ENCODE results near the gene IL4R.

The IL4R gene

DNA sequence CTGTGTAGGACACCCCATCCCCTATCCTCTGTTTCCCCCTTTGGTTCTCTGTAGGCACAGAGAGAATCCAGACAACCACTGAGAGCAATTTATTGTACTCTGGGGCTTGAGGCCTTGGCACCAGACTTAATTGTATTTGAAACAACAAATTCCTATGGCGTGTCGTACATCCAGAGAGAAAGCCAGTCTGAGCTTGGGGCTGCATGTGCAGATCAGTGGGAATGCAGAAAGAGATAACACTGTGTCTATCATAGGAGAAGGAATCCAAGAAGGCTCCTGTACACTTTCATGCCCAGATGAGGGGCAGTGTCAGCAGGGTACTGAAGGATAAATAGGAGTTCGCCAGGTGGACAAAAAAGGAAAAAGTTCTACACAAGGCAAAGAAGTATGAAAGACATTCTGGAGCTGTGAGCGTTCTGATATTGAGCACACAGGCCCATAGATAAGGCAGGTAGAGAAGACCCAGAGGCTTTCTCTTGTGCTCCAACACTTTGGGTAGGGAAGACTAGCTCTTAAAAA, 22.0 kb upstream of the IL4R start:
- Histone ChIP-seq H4K91ac (ENCODE audit: low read depth, low read length, poor library complexity) (no peak overlapping the region), H4K8ac (ENCODE audit: low read depth, low read length) (no peak overlapping the region), H3K9ac (ENCODE audit: low read depth, low read length, poor library complexity) (no peak overlapping the region), H2AK5ac (ENCODE audit: low read depth, low read length) (no peak overlapping the region), H3K79me1 (ENCODE audit: low read depth, low read length) (no peaks in the 10 kb centered on the region), H2BK5ac (ENCODE audit: low read length) (no peak overlapping the region), H3K4ac (ENCODE audit: low read length) (no peak overlapping the region), H3K9me3 (replicated peaks in 1 of 2; ENCODE audit: control insufficient read depth in 2 of 2, insufficient read depth in 1 of 2, low read depth in 1 of 2, low read length in 2 of 2) (no peaks in the 10 kb centered on the region), H3K4me1 (ENCODE audit: control insufficient read depth in 2 of 2, insufficient read depth in 1 of 2, low read depth in 1 of 2, low read length in 2 of 2) (no peaks in the 10 kb centered on the region), H3K14ac (ENCODE audit: low read length) (peak overlapping the region; percentile 32), H2AFZ (ENCODE audit: low read length) (no peak overlapping the region), H3K36me3 (replicated peaks in 1 of 2; ENCODE audit: control insufficient read depth in 2 of 2, insufficient read depth in 2 of 2, low read length in 2 of 2) (no peaks in the 10 kb centered on the region), H3K23ac (ENCODE audit: low read depth, low read length, poor library complexity) (no peak overlapping the region), H2BK15ac (ENCODE audit: low read length) (no peak overlapping the region), H2BK12ac (ENCODE audit: low read length) (no peak overlapping the region), H3K18ac (ENCODE audit: low read length) (no peak overlapping the region), H2BK120ac (ENCODE audit: low read depth, low read length) (no peak overlapping the region), H3K27ac (replicated peaks; ENCODE audit: low read length) (no peak overlapping the region), H3K27me3 (ENCODE audit: control insufficient read depth in 3 of 3, insufficient read depth in 3 of 3, low read depth in 1 of 3, low read length in 3 of 3) (peaks cover 0 to 5% (median 0%) of the 10 kb centered on the region in 3 experiments), H3K4me3 (ENCODE audit: low read length in 2 of 2) (no peak overlapping the region), H3K4me2 (ENCODE audit: insufficient read depth, low read length, poor library complexity, severe bottlenecking) (no peak overlapping the region)
- no CpG with 5 or more reads among the region's 4 CpGs for WGBS, 2 donors (ENCODE audit: extremely low coverage in 2 of 2, insufficient read length in 2 of 2, insufficient replicate concordance in 1 of 2)
- no peak for DNase-seq (ENCODE audit: low spot score)

DNA sequence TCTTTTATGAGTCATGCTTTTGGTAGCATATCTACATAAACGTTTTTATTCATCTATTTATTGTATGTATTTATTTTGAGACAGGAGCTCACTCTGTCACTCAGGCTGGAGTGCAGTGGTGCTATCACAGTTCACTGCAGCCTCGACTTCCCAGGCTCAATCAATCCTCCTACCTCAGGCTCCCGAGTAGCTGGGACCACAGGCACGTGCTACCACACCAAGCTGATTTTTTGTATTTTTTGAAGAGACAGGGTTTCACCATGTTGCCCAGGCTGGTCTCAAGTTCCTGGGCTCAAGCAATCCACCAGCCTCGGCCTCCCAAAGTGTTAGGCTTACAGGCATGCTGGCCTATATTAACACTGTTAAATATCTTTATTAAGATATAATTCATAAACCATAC, 20.4 kb upstream of the IL4R start:
- no peak overlapping the region for H2AFZ ChIP-seq (ENCODE audit: low read length)
- H3K23ac ChIP-seq (ENCODE audit: low read depth, low read length, poor library complexity) = no peak overlapping the region
- no peaks in the 10 kb centered on the region for H3K36me3 ChIP-seq (replicated peaks in 1 of 2; ENCODE audit: control insufficient read depth in 2 of 2, insufficient read depth in 2 of 2, low read length in 2 of 2)
- H3K27ac ChIP-seq (replicated peaks; ENCODE audit: low read length) = no peak overlapping the region
- no peaks in the 10 kb centered on the region for H3K79me1 ChIP-seq (ENCODE audit: low read depth, low read length)
- H2BK12ac ChIP-seq (ENCODE audit: low read length) = no peak overlapping the region
- no peak overlapping the region for H2BK15ac ChIP-seq (ENCODE audit: low read length)
- H3K27me3 ChIP-seq (ENCODE audit: control insufficient read depth in 3 of 3, insufficient read depth in 3 of 3, low read depth in 1 of 3, low read length in 3 of 3) = peaks cover 0 to 5% (median 0%) of the 10 kb centered on the region in 3 experiments
- no peak overlapping the region for H3K9ac ChIP-seq (ENCODE audit: low read depth, low read length, poor library complexity)
- H3K14ac ChIP-seq (ENCODE audit: low read length) = no peak overlapping the region
- H3K9me3 ChIP-seq (replicated peaks in 1 of 2; ENCODE audit: control insufficient read depth in 2 of 2, insufficient read depth in 1 of 2, low read depth in 1 of 2, low read length in 2 of 2) = no peaks in the 10 kb centered on the region
- H3K4me1 ChIP-seq (ENCODE audit: control insufficient read depth in 2 of 2, insufficient read depth in 1 of 2, low read depth in 1 of 2, low read length in 2 of 2) = no peaks in the 10 kb centered on the region
- H3K4me3 ChIP-seq (ENCODE audit: low read length in 2 of 2) = no peak overlapping the region
- no peak overlapping the region for H2AK5ac ChIP-seq (ENCODE audit: low read depth, low read length)
- H4K8ac ChIP-seq (ENCODE audit: low read depth, low read length) = no peak overlapping the region
- H3K18ac ChIP-seq (ENCODE audit: low read length) = no peak overlapping the region
- H3K4ac ChIP-seq (ENCODE audit: low read length) = no peak overlapping the region
- no peak overlapping the region for H4K91ac ChIP-seq (ENCODE audit: low read depth, low read length, poor library complexity)
- no peak overlapping the region for H3K4me2 ChIP-seq (ENCODE audit: insufficient read depth, low read length, poor library complexity, severe bottlenecking)
- no peak for DNase-seq (ENCODE audit: low spot score)
- no peak overlapping the region for H2BK120ac ChIP-seq (ENCODE audit: low read depth, low read length)
- no peak overlapping the region for H2BK5ac ChIP-seq (ENCODE audit: low read length)
- no CpG with 5 or more reads among the region's 5 CpGs for WGBS, 2 donors (ENCODE audit: extremely low coverage in 2 of 2, insufficient read length in 2 of 2, insufficient replicate concordance in 1 of 2)

DNA sequence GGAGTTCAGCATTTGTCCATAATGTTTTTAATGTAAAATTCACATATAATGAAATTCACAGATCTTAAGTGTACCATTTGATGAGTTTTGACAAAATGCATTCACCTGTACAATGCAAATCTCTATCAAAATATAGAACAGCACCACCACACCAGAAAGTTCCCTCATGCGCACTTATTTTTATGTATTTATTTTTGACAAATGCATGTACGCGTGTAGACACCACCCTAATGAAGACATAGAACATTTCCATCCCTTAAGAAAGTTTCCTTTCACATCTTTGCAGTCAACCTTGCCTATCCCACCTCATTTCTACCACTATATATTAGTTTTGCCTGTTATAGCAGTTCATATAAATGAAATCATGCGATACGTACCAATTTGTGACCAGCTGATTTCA, 15.6 kb upstream of the IL4R start:
- Histone ChIP-seq H3K36me3 (replicated peaks in 1 of 2; ENCODE audit: control insufficient read depth in 2 of 2, insufficient read depth in 2 of 2, low read length in 2 of 2) (no peaks in the 10 kb centered on the region), H3K4me1 (ENCODE audit: control insufficient read depth in 2 of 2, insufficient read depth in 1 of 2, low read depth in 1 of 2, low read length in 2 of 2) (no peaks in the 10 kb centered on the region), H4K8ac (ENCODE audit: low read depth, low read length) (no peak overlapping the region), H3K9me3 (replicated peaks in 1 of 2; ENCODE audit: control insufficient read depth in 2 of 2, insufficient read depth in 1 of 2, low read depth in 1 of 2, low read length in 2 of 2) (no peaks in the 10 kb centered on the region), H3K4ac (ENCODE audit: low read length) (no peak overlapping the region), H2AK5ac (ENCODE audit: low read depth, low read length) (no peak overlapping the region), H3K4me3 (ENCODE audit: low read length in 2 of 2) (no peak overlapping the region), H2BK15ac (ENCODE audit: low read length) (no peak overlapping the region), H3K14ac (ENCODE audit: low read length) (no peak overlapping the region), H3K27me3 (ENCODE audit: control insufficient read depth in 3 of 3, insufficient read depth in 3 of 3, low read depth in 1 of 3, low read length in 3 of 3) (no peaks in the 10 kb centered on the region), H3K79me1 (ENCODE audit: low read depth, low read length) (no peaks in the 10 kb centered on the region), H2BK120ac (ENCODE audit: low read depth, low read length) (no peak overlapping the region), H3K27ac (replicated peaks; ENCODE audit: low read length) (no peak overlapping the region), H3K23ac (ENCODE audit: low read depth, low read length, poor library complexity) (no peak overlapping the region), H3K18ac (ENCODE audit: low read length) (no peak overlapping the region), H2BK12ac (ENCODE audit: low read length) (no peak overlapping the region), H3K4me2 (ENCODE audit: insufficient read depth, low read length, poor library complexity, severe bottlenecking) (no peak overlapping the region), H2AFZ (ENCODE audit: low read length) (no peak overlapping the region), H4K91ac (ENCODE audit: low read depth, low read length, poor library complexity) (no peak overlapping the region), H3K9ac (ENCODE audit: low read depth, low read length, poor library complexity) (no peak overlapping the region), H2BK5ac (ENCODE audit: low read length) (no peak overlapping the region)
- WGBS, 2 donors (ENCODE audit: extremely low coverage in 2 of 2, insufficient read length in 2 of 2, insufficient replicate concordance in 1 of 2) = no CpG with 5 or more reads among the region's 5 CpGs
- DNase-seq (ENCODE audit: low spot score) = no peak

GRCh38 chr16:27301236-27301861, 12.4 kb upstream of the IL4R start:
- no CpG with 5 or more reads among the region's 3 CpGs for WGBS, 2 donors (ENCODE audit: extremely low coverage in 2 of 2, insufficient read length in 2 of 2, insufficient replicate concordance in 1 of 2)
- H2AFZ ChIP-seq (ENCODE audit: low read length) = no peak overlapping the region
- H3K14ac ChIP-seq (ENCODE audit: low read length) = no peak overlapping the region
- DNase-seq (ENCODE audit: low spot score) = no peak
- H2BK5ac ChIP-seq (ENCODE audit: low read length) = no peak overlapping the region
- H3K18ac ChIP-seq (ENCODE audit: low read length) = no peak overlapping the region
- no peaks in the 10 kb centered on the region for H3K27me3 ChIP-seq (ENCODE audit: control insufficient read depth in 3 of 3, insufficient read depth in 3 of 3, low read depth in 1 of 3, low read length in 3 of 3)
- no peak overlapping the region for H3K4me3 ChIP-seq (ENCODE audit: low read length in 2 of 2)
- no peak overlapping the region for H2AK5ac ChIP-seq (ENCODE audit: low read depth, low read length)
- no peak overlapping the region for H3K23ac ChIP-seq (ENCODE audit: low read depth, low read length, poor library complexity)
- no peaks in the 10 kb centered on the region for H3K79me1 ChIP-seq (ENCODE audit: low read depth, low read length)
- H4K8ac ChIP-seq (ENCODE audit: low read depth, low read length) = no peak overlapping the region
- H2BK12ac ChIP-seq (ENCODE audit: low read length) = no peak overlapping the region
- H2BK15ac ChIP-seq (ENCODE audit: low read length) = no peak overlapping the region
- no peak overlapping the region for H4K91ac ChIP-seq (ENCODE audit: low read depth, low read length, poor library complexity)
- no peak overlapping the region for H2BK120ac ChIP-seq (ENCODE audit: low read depth, low read length)
- H3K4ac ChIP-seq (ENCODE audit: low read length) = no peak overlapping the region
- H3K4me2 ChIP-seq (ENCODE audit: insufficient read depth, low read length, poor library complexity, severe bottlenecking) = no peak overlapping the region
- no peaks in the 10 kb centered on the region for H3K36me3 ChIP-seq (replicated peaks in 1 of 2; ENCODE audit: control insufficient read depth in 2 of 2, insufficient read depth in 2 of 2, low read length in 2 of 2)
- H3K4me1 ChIP-seq (ENCODE audit: control insufficient read depth in 2 of 2, insufficient read depth in 1 of 2, low read depth in 1 of 2, low read length in 2 of 2) = no peaks in the 10 kb centered on the region
- no peak overlapping the region for H3K9ac ChIP-seq (ENCODE audit: low read depth, low read length, poor library complexity)
- no peak overlapping the region for H3K27ac ChIP-seq (replicated peaks; ENCODE audit: low read length)
- H3K9me3 ChIP-seq (replicated peaks in 1 of 2; ENCODE audit: control insufficient read depth in 2 of 2, insufficient read depth in 1 of 2, low read depth in 1 of 2, low read length in 2 of 2) = peaks cover 0 to 2% of the 10 kb centered on the region in 2 donors
